HTERT RPE-1 (cell line): Measurements from ENCODE around the gene IRF2BPL.

Experiments
- in situ Hi-C: fragments of 300-500 bp; cut with MboI; formaldehyde crosslinking; loops from 4 replicates; pipeline ENCODE4 v1.14.3; 2020; ENCODE audit warnings: low sequenced_read_pairs

The IRF2BPL gene

GRCh38 chr14:77028384-77029231, at the start of gene IRF2BPL:
IRF2BPL (minus strand) TSS chr14:77028708; CDS start chr14:77027792, 916 bp downstream.
- in situ Hi-C loops: no loop called here

GRCh38 chr14:77077040-77077439, 48.5 kb upstream of the IRF2BPL start:
- in situ Hi-C loops: no loop called here

DNA sequence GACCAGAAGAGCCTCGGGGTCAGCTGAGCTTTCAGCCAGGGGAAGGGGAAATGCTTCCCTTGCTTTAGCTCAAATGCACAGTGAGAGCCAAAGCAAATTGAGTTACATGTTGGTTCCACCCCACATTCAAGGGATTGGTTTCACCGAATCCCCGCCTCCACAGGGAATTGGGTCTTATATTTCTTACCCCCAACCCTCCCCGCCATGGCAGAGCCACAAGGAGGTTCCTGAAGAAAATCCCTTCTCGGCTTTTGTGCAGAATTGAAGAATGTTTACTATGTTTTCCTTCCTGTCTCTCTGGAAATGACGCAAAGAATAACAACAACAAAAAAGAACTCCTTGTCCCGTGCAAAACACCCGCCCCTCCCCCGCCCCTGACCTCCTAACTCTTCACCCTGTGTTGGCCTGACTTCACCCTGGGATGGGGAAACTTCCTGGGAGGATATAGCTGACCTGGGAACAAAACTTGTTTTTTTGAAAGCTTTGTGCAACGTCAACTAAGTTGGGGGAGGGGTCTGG, 47.7 kb upstream of the IRF2BPL start:
- in situ Hi-C loops: no loop called here

DNA sequence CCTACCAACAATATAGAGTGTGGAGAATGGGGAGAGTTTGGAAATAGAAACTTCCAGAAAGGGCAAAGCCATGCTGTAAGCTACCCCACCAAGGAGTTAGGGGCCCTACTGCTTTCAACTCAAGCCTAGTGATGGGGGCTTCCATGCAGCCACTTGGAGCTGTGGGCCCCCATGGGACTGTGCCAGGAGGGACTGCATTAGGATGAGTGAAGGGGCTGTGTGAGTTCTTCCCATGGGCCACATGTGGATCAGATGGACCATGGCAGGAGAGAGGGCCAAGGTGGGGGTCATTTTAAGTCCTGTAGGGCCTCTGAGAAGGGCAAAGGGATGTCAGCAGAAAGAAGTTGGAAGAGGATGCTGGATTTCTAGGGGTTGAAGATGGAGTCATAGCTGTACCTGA, 46.5 kb upstream of the IRF2BPL start:
- in situ Hi-C loops: loop anchor here (25.0 kb wide), 1 partner anchor 163 kb away; no protein-coding TSS in a partner anchor

DNA sequence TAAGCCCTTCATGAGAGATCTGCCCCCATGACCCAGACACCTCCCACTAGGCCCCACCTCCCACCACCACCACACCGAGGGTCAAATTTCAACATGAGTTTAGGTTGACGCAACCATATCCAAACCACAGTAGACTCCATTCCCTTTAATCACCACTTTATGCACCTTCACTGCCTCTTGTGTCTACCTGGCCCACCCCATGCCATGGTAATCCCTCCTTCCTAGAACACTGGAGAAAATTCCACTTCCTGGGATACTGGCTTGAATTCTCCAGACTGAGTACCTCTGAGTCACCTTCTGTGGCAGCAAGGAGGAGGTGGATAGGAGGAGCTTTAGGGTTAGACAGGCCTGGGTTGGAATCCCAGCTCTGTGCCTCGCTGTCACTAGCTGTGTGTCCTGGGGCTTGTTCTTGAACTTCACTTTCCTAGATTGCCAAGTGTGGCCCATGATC, 43.5 kb upstream of the IRF2BPL start:
- in situ Hi-C loops: loop anchor here (25.0 kb wide), 1 partner anchor 160 kb away; no protein-coding TSS in a partner anchor

GRCh38 chr14:77069551-77069950, 41.0 kb upstream of the IRF2BPL start:
- in situ Hi-C loops: loop anchor here (25.0 kb wide), 1 partner anchor 157 kb away; no protein-coding TSS in a partner anchor

GRCh38 chr14:77068517-77069200, 40.2 kb upstream of the IRF2BPL start:
- in situ Hi-C loops: loop anchor here (25.0 kb wide), 1 partner anchor 156 kb away; no protein-coding TSS in a partner anchor

DNA sequence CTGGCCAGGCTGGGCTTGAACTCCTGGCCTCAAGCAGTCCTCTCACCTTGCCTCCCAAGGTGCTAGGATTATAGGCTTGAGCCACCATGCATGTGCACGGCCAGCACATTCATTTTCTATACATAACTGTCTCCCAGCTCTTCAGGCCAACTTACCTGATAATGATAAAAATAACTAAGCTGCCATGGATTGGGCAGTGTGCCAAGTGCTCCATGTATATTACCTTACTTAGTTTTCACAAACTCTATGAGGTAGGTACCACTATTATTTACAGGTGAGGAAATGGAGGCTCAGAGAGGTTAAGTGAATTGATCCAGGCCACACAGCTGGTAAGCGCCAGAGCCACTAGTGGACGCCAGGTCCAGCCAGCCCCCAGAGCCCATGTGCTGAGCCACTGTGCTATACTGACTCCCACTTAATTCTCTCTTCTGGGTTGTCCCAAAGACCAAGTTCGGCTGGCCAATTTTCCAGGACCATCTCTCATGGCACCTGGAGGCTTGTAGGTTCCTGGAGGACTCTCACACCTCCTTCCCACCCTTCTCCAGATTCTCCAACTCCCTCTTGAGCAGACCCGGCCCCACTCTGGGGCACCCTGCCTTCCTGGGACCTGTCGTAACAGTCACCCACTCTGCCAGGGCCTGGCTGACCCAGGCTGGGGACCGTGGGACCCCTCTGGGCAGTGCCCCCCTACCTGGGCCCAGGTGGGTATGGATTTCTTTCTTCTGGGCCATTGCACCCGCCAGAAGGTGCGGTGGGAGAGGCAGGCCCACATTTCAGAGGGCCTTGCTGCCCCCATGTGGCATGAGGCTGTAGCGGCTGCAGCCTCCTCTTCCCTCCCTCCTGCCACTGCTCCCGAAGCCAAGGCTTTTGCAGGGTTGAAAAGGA, 39.4 kb upstream of the IRF2BPL start:
- in situ Hi-C loops: loop anchor here (25.0 kb wide), 1 partner anchor 156 kb away; no protein-coding TSS in a partner anchor

GRCh38 chr14:77066578-77067172, 38.2 kb upstream of the IRF2BPL start:
- in situ Hi-C loops: loop anchor here (25.0 kb wide), 1 partner anchor 154 kb away; no protein-coding TSS in a partner anchor

- in situ Hi-C loops: loop anchor here (25.0 kb wide), 1 partner anchor 154 kb away; no protein-coding TSS in a partner anchor
Observed at GRCh38 chr14:77065851-77066577, 37.5 kb upstream of the IRF2BPL start.

GRCh38 chr14:77064521-77065178, 36.1 kb upstream of the IRF2BPL start:
- in situ Hi-C loops: loop anchor here (25.0 kb wide), 1 partner anchor 152 kb away; no protein-coding TSS in a partner anchor

- in situ Hi-C loops: loop anchor here (25.0 kb wide), 1 partner anchor 151 kb away; no protein-coding TSS in a partner anchor
Observed at GRCh38 chr14:77063571-77064171, 35.2 kb upstream of the IRF2BPL start.

DNA sequence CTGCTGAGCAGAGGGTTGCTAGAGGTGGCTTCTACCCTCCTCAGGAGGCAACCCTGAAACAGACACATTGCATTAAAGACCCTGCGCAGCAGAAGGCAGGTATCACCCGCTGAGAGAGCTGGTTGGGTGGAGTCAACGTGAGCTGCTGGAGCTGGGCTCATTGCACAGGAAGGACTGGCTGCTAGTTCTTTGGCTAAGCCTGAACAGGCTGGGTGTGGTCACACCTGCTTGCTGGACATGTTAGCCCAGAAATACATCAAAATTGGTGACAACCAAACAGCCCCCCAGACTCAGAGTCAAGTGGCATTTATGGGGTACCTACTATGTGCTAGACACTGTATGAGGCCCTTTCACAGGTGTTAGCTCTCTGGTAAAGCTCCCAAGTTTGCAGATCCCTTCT, 33.8 kb upstream of the IRF2BPL start:
- in situ Hi-C loops: loop anchor here (25.0 kb wide), 1 partner anchor 150 kb away; no protein-coding TSS in a partner anchor

DNA sequence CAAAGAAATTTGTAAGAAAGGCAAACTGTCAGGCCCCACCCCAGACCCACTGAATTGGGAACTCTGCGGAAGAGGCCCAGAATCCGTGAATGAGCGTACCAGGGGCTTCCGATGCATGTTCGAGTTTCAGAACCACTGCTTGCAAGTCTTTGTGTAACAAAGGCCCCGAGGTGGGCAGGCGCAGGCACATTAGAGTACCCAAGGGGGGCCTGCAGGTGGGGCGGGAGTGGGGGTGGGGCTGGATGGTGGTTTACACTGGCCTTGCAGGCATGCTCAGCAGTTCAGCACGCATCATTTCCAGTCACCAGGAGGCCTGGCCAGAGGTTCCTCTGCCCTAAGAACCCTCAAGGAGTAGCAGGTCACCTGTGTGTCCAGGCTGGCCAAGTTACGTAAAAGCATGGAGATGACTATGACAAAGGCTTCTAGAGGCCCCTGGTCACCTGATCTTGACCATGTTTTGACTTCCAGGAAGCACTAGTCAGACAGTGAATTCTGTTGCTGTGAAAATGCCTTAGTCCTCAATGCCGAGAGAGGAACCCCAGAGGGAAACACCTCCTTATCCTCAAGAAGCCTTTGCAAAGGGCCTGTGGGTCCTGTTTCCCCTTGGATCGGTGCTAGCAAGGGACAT, 33.2 kb upstream of the IRF2BPL start:
- in situ Hi-C loops: loop anchor here (25.0 kb wide), 1 partner anchor 149 kb away; no protein-coding TSS in a partner anchor

DNA sequence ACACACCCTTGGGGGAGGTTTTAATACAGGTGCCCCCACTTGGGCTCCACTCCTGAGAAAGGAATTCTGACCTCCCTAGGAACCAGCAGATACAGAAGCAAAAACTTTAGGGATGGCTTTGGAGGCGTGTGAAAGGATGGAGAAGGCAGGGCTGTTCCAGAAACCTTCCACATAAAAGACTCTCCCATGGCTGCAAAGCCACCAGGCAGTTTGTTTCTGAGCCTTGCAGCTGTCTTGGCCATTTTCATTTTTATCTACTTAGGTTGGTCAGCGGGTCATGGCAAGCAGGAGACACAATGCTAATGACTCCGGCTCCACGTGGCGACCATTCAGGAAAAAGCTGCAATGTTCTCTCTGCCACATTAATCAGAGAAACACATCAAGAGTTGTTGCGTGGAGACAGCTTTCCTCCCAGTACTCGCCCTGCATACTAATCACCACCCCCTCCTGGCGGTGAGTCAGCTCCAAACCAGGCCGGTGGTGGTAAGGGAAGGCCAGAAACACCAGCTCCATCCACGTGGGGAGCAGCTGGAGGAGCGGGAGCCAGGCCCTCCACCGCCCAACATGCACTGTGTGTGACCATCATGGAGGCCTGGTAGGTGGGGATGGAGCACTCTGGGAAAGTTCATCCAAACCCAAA, 30.9 kb upstream of the IRF2BPL start:
- in situ Hi-C loops: loop anchor here (25.0 kb wide), 1 partner anchor 147 kb away; no protein-coding TSS in a partner anchor

GRCh38 chr14:77058785-77059184, 30.3 kb upstream of the IRF2BPL start:
- in situ Hi-C loops: loop anchor here (25.0 kb wide), 1 partner anchor 146 kb away; no protein-coding TSS in a partner anchor

DNA sequence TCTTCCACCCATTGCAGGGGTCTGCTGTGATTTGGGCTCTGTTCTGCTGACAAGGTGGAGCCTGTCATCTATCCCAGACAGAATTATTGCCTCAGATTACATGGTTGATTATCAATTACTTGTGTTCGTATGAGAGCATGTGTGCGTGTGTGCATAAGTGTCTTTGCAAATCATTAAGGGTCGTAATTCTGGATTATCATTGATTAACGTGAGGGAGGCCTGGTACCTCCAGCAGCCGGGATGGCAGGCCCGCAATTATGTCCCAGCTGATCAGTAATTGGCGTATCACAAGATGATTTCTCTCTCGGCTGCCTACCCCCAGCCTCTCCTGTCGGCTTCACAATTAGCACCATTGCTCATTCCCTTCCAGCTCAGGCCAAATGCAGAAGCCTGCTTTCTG, 29.6 kb upstream of the IRF2BPL start:
- in situ Hi-C loops: loop anchor here (25.0 kb wide), 1 partner anchor 146 kb away; no protein-coding TSS in a partner anchor
